Testis (tissue), 3 donors: Measurements from ENCODE around the gene ZFYVE21. TPM values are rescaled to one million over a fixed set of nuclear protein-coding genes. Genes with fewer than 3 reads are reported as not detected.
"Not testable (repeated sequence)": the region's sequence is repeated elsewhere in the genome, so short reads cannot be mapped to it uniquely, and the experiment has no call there.

ENCODE experiments used
- DNase-seq: peaks from one replicate; pipeline ENCODE4 v3.0.0-alpha.2; 2019
- H3K27ac ChIP-seq, 2 donors: fragments of 200-600 bp; sonication (generic); one replicate each; pipeline ENCODE4 v1.5.1; 2019
- H3K27me3 ChIP-seq: fragments of 200-600 bp; sonication (generic); one replicate; pipeline ENCODE4 v1.5.1; 2019
- H3K36me3 ChIP-seq: fragments of 200-600 bp; sonication (generic); one replicate; pipeline ENCODE4 v1.5.1; 2017; ENCODE audit warnings: low read depth; ENCODE audit errors: missing control alignments
- H3K4me1 ChIP-seq: fragments of 200-600 bp; sonication (generic); one replicate; pipeline ENCODE4 v1.5.1; 2019
- H3K4me3 ChIP-seq, 2 donors: fragments of 200-600 bp; sonication (generic); one replicate each; pipeline ENCODE4 v1.5.1; 2017 to 2019
- H3K9me3 ChIP-seq: fragments of 200-600 bp; sonication (generic); one replicate; pipeline ENCODE4 v1.5.1; 2017
- POLR2A ChIP-seq: fragments of 450-650 bp; IDR thresholded peaks from one replicate; pipeline ENCODE4 v1.6.1; 2017; ENCODE audit warnings: antibody characterized with exemption, mild to moderate bottlenecking, moderate library complexity
- WGBS, 2 donors: methylation state at CpG; one replicate each; pipeline ENCODE4 v1.1.5; 2018; 5-methylcytosine and 5-hydroxymethylcytosine counted together
- intact Hi-C: fragments of 100-400 bp; cut with DNase I; formaldehyde crosslinking; loops from one replicate; pipeline ENCODE4 v1.15.1; 2023; ENCODE audit warnings: low total_unique reads
- polyA plus RNA-seq: library from polyadenylated mRNA; stranded (reverse); fragments of 350-450 nt; fragmentation: Illumina TruSeq; extraction: RNeasy Lipid Tissue Mini Kit (QIAGEN cat#74804); gene quantifications from one replicate; pipeline ENCODE4 v1.2.3, GENCODE V29; 2014; ENCODE audit warnings: low read depth, low replicate concordance; ENCODE audit not compliant: insufficient read depth
- total RNA-seq, 2 donors: library from RNA; depleted of rRNA; stranded (reverse); fragments of >200 nt; gene quantifications; one replicate each; pipeline ENCODE4 v1.2.3, GENCODE V29; 2016
- TF ChIP-seq, protein P1 (sequence below), 3 experiments: fragments of 450-650 bp in 2 of 3; fragments of 200-600 bp in 1 of 3; sonication (generic) in 1 of 3; IDR thresholded peaks; one replicate each; pipeline ENCODE4 v1.5.1; 2016 to 2019; ENCODE audit warnings: antibody characterized with exemption in 3 of 3, mild to moderate bottlenecking in 2 of 3, moderate library complexity in 1 of 3

The ZFYVE21 gene
- total and polyA plus RNA-seq, 3 donors from 2014 or later = 86.4 to 251 (median 194) TPM

GRCh38 chr14:103770902-103771301, 55.3 kb downstream of the ZFYVE21 start:
- intact Hi-C loops = no loop called here
- Histone ChIP-seq H3K27ac (no peak overlapping the region), H3K9me3 (no peaks in the 10 kb centered on the region), H3K36me3 (no peaks in the 10 kb centered on the region), H3K27me3 (no peaks in the 10 kb centered on the region), H3K4me3 (no peak overlapping the region), H3K4me1 (peaks cover 3% of the 10 kb centered on the region)
- WGBS, 2 donors = 85 to 94% methylated on average over 4 of the region's 4 CpGs
- no peak for DNase-seq
- TF ChIP-seq, protein P1, sequence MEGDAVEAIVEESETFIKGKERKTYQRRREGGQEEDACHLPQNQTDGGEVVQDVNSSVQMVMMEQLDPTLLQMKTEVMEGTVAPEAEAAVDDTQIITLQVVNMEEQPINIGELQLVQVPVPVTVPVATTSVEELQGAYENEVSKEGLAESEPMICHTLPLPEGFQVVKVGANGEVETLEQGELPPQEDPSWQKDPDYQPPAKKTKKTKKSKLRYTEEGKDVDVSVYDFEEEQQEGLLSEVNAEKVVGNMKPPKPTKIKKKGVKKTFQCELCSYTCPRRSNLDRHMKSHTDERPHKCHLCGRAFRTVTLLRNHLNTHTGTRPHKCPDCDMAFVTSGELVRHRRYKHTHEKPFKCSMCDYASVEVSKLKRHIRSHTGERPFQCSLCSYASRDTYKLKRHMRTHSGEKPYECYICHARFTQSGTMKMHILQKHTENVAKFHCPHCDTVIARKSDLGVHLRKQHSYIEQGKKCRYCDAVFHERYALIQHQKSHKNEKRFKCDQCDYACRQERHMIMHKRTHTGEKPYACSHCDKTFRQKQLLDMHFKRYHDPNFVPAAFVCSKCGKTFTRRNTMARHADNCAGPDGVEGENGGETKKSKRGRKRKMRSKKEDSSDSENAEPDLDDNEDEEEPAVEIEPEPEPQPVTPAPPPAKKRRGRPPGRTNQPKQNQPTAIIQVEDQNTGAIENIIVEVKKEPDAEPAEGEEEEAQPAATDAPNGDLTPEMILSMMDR (IDR thresholded peaks at IDR 0.05) = no peak
- TF ChIP-seq POLR2A = no peak

DNA sequence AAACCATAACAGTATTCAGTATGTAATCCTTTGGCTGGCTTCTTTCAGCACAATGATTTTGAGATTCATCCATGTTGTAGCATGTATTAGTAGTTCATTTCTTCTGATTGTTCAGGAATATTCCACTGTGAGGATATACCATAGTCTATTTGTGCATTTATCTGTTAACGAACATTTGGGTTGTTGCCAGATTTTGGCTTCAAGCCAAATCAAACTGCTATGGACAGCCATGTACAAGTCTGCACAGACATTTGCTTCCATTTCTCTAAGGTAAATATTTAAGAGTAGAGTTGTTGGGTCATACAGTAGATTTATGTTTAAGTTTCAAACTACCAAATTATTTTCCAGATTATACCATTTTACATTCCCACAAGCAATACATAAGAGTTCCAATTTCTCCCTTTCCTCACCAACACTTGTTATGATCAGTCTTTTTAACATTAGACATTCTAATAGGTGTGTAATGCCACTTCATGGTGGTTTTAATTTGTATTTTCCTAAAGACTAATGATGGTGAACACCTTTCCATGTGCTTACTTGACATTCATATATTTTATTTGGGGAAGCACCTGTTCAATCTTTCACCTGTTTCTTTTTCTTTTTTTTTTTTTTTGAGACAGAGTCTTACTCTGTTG, 56.6 kb downstream of the ZFYVE21 start:
- TF ChIP-seq POLR2A = no peak
- TF ChIP-seq, protein P1 (IDR thresholded peaks at IDR 0.05) = no peak
- DNase-seq = no peak
- Histone ChIP-seq H3K4me1 (peaks cover 3% of the 10 kb centered on the region), H3K36me3 (no peaks in the 10 kb centered on the region), H3K27ac (no peak overlapping the region), H3K27me3 (no peaks in the 10 kb centered on the region), H3K4me3 (no peak overlapping the region), H3K9me3 (no peaks in the 10 kb centered on the region)
- 70 to 90% methylated on average over 1 of the region's 1 CpG for WGBS, 2 donors
- intact Hi-C loops = no loop called here

DNA sequence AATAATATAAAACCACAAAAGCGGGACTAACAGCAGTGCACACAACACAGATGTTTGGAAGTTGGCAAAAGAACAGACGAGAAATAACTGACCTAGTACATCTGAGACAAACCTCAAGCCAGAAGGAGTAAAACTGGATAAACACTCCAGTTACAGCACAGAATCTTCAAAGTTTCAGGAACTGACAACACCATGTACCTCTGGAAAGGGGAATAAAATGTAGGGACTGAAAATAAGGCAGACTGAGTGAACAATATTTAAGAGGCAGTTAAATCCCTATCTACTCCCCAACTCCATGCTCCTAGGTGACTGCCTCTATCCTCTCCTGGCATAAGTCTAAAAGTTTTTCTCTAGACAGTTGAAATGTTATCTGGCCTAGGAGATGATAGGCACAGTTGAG, 57.9 kb downstream of the ZFYVE21 start:
- Histone ChIP-seq H3K36me3 (no peaks in the 10 kb centered on the region), H3K4me1 (peaks cover 3% of the 10 kb centered on the region), H3K9me3 (no peaks in the 10 kb centered on the region), H3K4me3 (no peak overlapping the region), H3K27ac (no peak overlapping the region), H3K27me3 (no peaks in the 10 kb centered on the region)
- WGBS, 2 donors = 52 to 56% methylated on average over 2 of the region's 2 CpGs
- no peak for TF ChIP-seq POLR2A
- TF ChIP-seq, protein P1 (IDR thresholded peaks at IDR 0.05) = no peak
- intact Hi-C loops = no loop called here
- DNase-seq = no peak

GRCh38 chr14:103775506-103775905, 59.9 kb downstream of the ZFYVE21 start:
- H3K27me3 ChIP-seq = no peaks in the 10 kb centered on the region
- H3K9me3 ChIP-seq = no peaks in the 10 kb centered on the region
- WGBS, 2 donors = 73 to 82% methylated on average over 7 of the region's 7 CpGs
- intact Hi-C loops = no loop called here
- no peak overlapping the region for H3K27ac ChIP-seq
- TF ChIP-seq, protein P1 (IDR thresholded peaks at IDR 0.05) = no peak
- no peak for TF ChIP-seq POLR2A
- DNase-seq = peak; percentile 43
- peaks cover 3% of the 10 kb centered on the region for H3K4me1 ChIP-seq
- H3K36me3 ChIP-seq = no peaks in the 10 kb centered on the region
- no peak overlapping the region for H3K4me3 ChIP-seq

GRCh38 chr14:103776319-103776718, 60.7 kb downstream of the ZFYVE21 start:
- H3K27me3 ChIP-seq, H3K36me3 ChIP-seq, H3K4me3 ChIP-seq, H3K27ac ChIP-seq, intact Hi-C loops, H3K4me1 ChIP-seq, H3K9me3 ChIP-seq, DNase-seq: not testable (repeated sequence)
- WGBS, 2 donors = 95 to 96% methylated on average over 6 of the region's 6 CpGs
